ENCODE measurements around the gene TC2N. TPM values are rescaled to one million over a fixed set of nuclear protein-coding genes. Genes with fewer than 3 reads are reported as not detected.

TC2N gene
- total and polyA plus RNA-seq, 2 of the 4 experiments (the other 2 are of a cell fraction): 0.03 to 0.18 TPM

DNA sequence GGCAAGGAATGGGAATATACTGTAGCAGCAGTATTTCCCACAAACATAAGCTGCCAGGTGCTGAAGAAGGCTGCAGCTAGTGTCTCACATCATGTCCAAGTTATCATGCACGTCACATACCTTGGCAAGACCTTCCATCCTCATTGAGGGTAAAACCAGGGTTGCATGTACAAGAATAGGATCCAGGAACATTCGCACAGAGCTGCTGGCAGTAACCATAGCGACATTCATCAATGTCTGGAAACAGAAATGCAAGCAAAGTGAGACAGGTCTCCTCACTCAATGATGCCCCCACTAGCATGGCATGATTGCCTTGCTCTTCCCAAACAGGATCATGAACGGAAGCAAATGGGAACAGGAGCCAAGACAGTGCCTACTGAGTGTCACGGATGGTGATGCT lies 23.8 kb upstream of the TC2N start:
- no TSS peak for BruUV-seq (replicated peaks)
- H3K9ac ChIP-seq (ENCODE audit: low read depth, low read length): no peak overlapping the region
- no peak overlapping the region for H4K91ac ChIP-seq (ENCODE audit: insufficient read depth, low read depth, low read length)
- no peak overlapping the region for H3K4me2 ChIP-seq (ENCODE audit: low read depth, low read length)
- peaks cover 2% of the 10 kb centered on the region; the same call in 1 of the 2 replicates for H3K4me1 ChIP-seq (ENCODE audit: control insufficient read depth, insufficient read depth, low read length)
- H4K5ac ChIP-seq (ENCODE audit: low read depth, low read length): no peak overlapping the region
- no peak overlapping the region for H3K4me3 ChIP-seq (ENCODE audit: insufficient read depth, low read depth, low read length)
- peaks cover under 1% of the 10 kb centered on the region; the same call in 1 of the 2 replicates for H3K9me1 ChIP-seq (ENCODE audit: insufficient read depth, low read length)
- H2AK5ac ChIP-seq (ENCODE audit: low read depth, low read length): no peak overlapping the region
- no peak for TF ChIP-seq MAZ (IDR thresholded peaks at IDR 0.05; ENCODE audit: borderline replicate concordance, low read depth, low read length)
- no peak for TF ChIP-seq ELK1 (IDR thresholded peaks at IDR 0.05; ENCODE audit: borderline replicate concordance, low read depth, low read length)
- TF ChIP-seq RAD21 (IDR thresholded peaks at IDR 0.05; ENCODE audit: low read length): no peak
- no peak for TF ChIP-seq POLR2A (IDR thresholded peaks at IDR 0.05; ENCODE audit: low read depth, low read length)
- TF ChIP-seq CTCF (conservative IDR thresholded peaks at IDR 0.05; ENCODE audit: low read depth, low read length): no peak
- TF ChIP-seq SMC3 (IDR thresholded peaks at IDR 0.05; ENCODE audit: low read depth, low read length): no peak
- no peak for TF ChIP-seq MXI1 (IDR thresholded peaks at IDR 0.05; ENCODE audit: borderline replicate concordance, low read depth, low read length)
- no peak for TF ChIP-seq FOS (IDR thresholded peaks at IDR 0.05; ENCODE audit: low read depth, low read length)
- no peak for TF ChIP-seq CHD1 (IDR thresholded peaks at IDR 0.05; ENCODE audit: low read depth, low read length)
- no peak for TF ChIP-seq CEBPB (IDR thresholded peaks at IDR 0.05; ENCODE audit: low read depth, low read length)
- TF ChIP-seq USF2 (IDR thresholded peaks at IDR 0.05; ENCODE audit: low read depth, low read length): no peak
- TF ChIP-seq BHLHE40 (IDR thresholded peaks at IDR 0.05; ENCODE audit: low read depth, low read length): no peak
- no peak for TF ChIP-seq RFX5 (IDR thresholded peaks at IDR 0.05; ENCODE audit: low read depth, low read length)
- no peak for TF ChIP-seq NFE2L2 (IDR thresholded peaks at IDR 0.05; ENCODE audit: low read depth, low read length)
- TF ChIP-seq RCOR1 (IDR thresholded peaks at IDR 0.05; ENCODE audit: insufficient replicate concordance, low read length): no peak
- ATAC-seq (ENCODE audit: low read depth): no peak
- H3K27ac ChIP-seq (ENCODE audit: insufficient read depth, low read length): no peak overlapping the region
- no peaks in the 10 kb centered on the region for H3K9me3 ChIP-seq (ENCODE audit: control insufficient read depth, insufficient read depth, low read length)
- peaks cover 1 to 2% of the 10 kb centered on the region in 2 experiments; a peak in 2 of 4 replicates for H3K79me1 ChIP-seq (ENCODE audit: low read depth in 1 of 2, low read length in 2 of 2)
- dilution Hi-C loops (cut with HindIII; ENCODE audit: low sequenced_read_pairs, unreplicated experiment) (no loop called here), in situ Hi-C loops (cut with MboI; ENCODE audit: low sequenced_read_pairs) (no loop called here), intact Hi-C loops (cut with micrococcal nuclease) (no loop called here)
- CTCF ChIA-PET: interaction anchor here (0.6 kb wide), 1 partner anchor 22 kb away, joined by 7 read pairs; no protein-coding TSS in a partner anchor
- H3K36me3 ChIP-seq (ENCODE audit: control insufficient read depth, insufficient read depth, low read length): peaks cover 48% of the 10 kb centered on the region
- WGBS, 2 experiments (ENCODE audit: extremely low coverage in 2 of 2, insufficient read length in 1 of 2): 100% methylated on average over 2 of the region's 5 CpGs; no CpG with 5 or more reads in 1 of the 2 experiments
- no peak overlapping the region for H3K4ac ChIP-seq (ENCODE audit: low read depth, low read length)
- H4K8ac ChIP-seq (ENCODE audit: low read depth in 2 of 2, low read length in 2 of 2): no peak overlapping the region
- no peak overlapping the region for H2BK5ac ChIP-seq (ENCODE audit: low read depth, low read length, poor library complexity, severe bottlenecking)
- no peak overlapping the region for H2BK120ac ChIP-seq (ENCODE audit: low read depth, low read length)
- no peak overlapping the region for H2AK9ac ChIP-seq (replicated peaks; ENCODE audit: low read depth, low read length, poor library complexity)
- H2BK15ac ChIP-seq (ENCODE audit: low read depth, low read length): no peak overlapping the region
- H3K27me3 ChIP-seq (ENCODE audit: control insufficient read depth, insufficient read depth, low read length): no peaks in the 10 kb centered on the region
- H4K20me1 ChIP-seq (ENCODE audit: insufficient read depth, low read length): peaks cover 12% of the 10 kb centered on the region; the same call in 1 of the 2 replicates
- POLR2A ChIA-PET (ENCODE audit: unreplicated experiment): interaction anchor here (0.6 kb wide), 1 partner anchor 40 kb away, joined by 4 read pairs; no protein-coding TSS in a partner anchor
- no peak overlapping the region for H3K14ac ChIP-seq (replicated peaks; ENCODE audit: low read depth, low read length)
- no peak for DNase-seq
- H3K23ac ChIP-seq (ENCODE audit: low read depth, low read length): no peak overlapping the region
- no peak overlapping the region for H3K56ac ChIP-seq (ENCODE audit: extremely low read depth, insufficient read depth, low read length)
- H3K18ac ChIP-seq (ENCODE audit: low read depth, low read length): no peak overlapping the region
- no peak overlapping the region for H2BK20ac ChIP-seq (ENCODE audit: low read depth, low read length)
- H2AFZ ChIP-seq (replicated peaks; ENCODE audit: low read length, poor library complexity): no peak overlapping the region
